OCI-LY1 (cell line): ENCODE measurements around the gene TCTN2.

ENCODE experiments used
- H2AFZ ChIP-seq: fragments of 200-600 bp; sonication (generic), shearing (Covaris generic); 2 replicates; pipeline ENCODE4 v1.6.0; 2014; ENCODE audit warnings: antibody characterized with exemption, mild to moderate bottlenecking, low read length
- H3F3A ChIP-seq: fragments of 200-600 bp; sonication (generic), shearing (Covaris generic); 2 replicates; pipeline ENCODE4 v1.6.0; 2014; ENCODE audit warnings: mild to moderate bottlenecking, antibody characterized with exemption, low read length, moderate library complexity; ENCODE audit not compliant: insufficient read depth
- H3K27ac ChIP-seq: fragments of 200-600 bp; sonication (generic); 2 replicates; pipeline ENCODE4 v1.5.1; 2014; ENCODE audit warnings: low read length, mixed run types, mild to moderate bottlenecking, low read depth; ENCODE audit not compliant: poor library complexity, severe bottlenecking
- H3K27me3 ChIP-seq: fragments of 200-600 bp; sonication (generic); 2 replicates; pipeline ENCODE4 v1.6.0; 2014; ENCODE audit warnings: antibody characterized with exemption, mild to moderate bottlenecking, low read length, moderate library complexity; ENCODE audit not compliant: insufficient read depth
- H3K36me3 ChIP-seq: fragments of 200-600 bp; sonication (generic); 2 replicates; pipeline ENCODE4 v1.6.1; 2014; ENCODE audit warnings: mild to moderate bottlenecking, antibody characterized with exemption, low read length, moderate library complexity, mixed read lengths; ENCODE audit not compliant: insufficient read depth
- H3K4me1 ChIP-seq: fragments of 200-600 bp; sonication (generic); 2 replicates; pipeline ENCODE4 v1.5.1; 2014; ENCODE audit warnings: mild to moderate bottlenecking, low read length, moderate library complexity; ENCODE audit not compliant: insufficient read depth, severe bottlenecking
- H3K4me2 ChIP-seq: fragments of 200-600 bp; sonication (generic), shearing (Covaris generic); 2 replicates; pipeline ENCODE4 v1.6.1; 2014; ENCODE audit warnings: low read length
- H3K4me3 ChIP-seq: fragments of 200-600 bp; sonication (generic); 2 replicates; pipeline ENCODE4 v1.5.1; 2014; ENCODE audit warnings: low read length, low read depth, mild to moderate bottlenecking, mixed read lengths; ENCODE audit not compliant: poor library complexity, severe bottlenecking
- H3K79me2 ChIP-seq: fragments of 200-600 bp; shearing (Covaris generic); 2 replicates; pipeline ENCODE4 v1.6.1; 2016; ENCODE audit warnings: mixed run types, low read length, mixed read lengths; ENCODE audit not compliant: insufficient read depth
- H3K9ac ChIP-seq: fragments of 200-600 bp; sonication (generic), shearing (Covaris generic); 2 replicates; pipeline ENCODE4 v1.6.1; 2014; ENCODE audit warnings: mild to moderate bottlenecking, low read length, mixed read lengths
- H3K9me2 ChIP-seq: fragments of 200-600 bp; sonication (generic), shearing (Covaris generic); 2 replicates; pipeline ENCODE4 v1.6.1; 2014; ENCODE audit warnings: low read depth, mild to moderate bottlenecking, low read length, mixed read lengths
- H3K9me3 ChIP-seq: fragments of 200-600 bp; shearing (Covaris generic); 2 replicates; pipeline ENCODE4 v1.6.1; 2014; ENCODE audit warnings: low read length, mixed read lengths
- H4K20me1 ChIP-seq: fragments of 200-600 bp; sonication (generic), shearing (Covaris generic); 2 replicates; pipeline ENCODE4 v1.6.0; 2016; ENCODE audit warnings: mild to moderate bottlenecking, low read length; ENCODE audit not compliant: insufficient read depth
- CTCF ChIP-seq: fragments of 200-600 bp; sonication (generic), shearing (Covaris generic); IDR thresholded peaks from 2 replicates; pipeline ENCODE4 v1.5.1; 2017; ENCODE audit warnings: mild to moderate bottlenecking, antibody characterized with exemption, low read length, moderate library complexity, mixed read lengths
- EZH2 ChIP-seq: fragments of 200-600 bp; sonication (generic), shearing (Covaris generic); IDR thresholded peaks from 2 replicates; pipeline ENCODE4 v1.8.0; 2017; ENCODE audit warnings: borderline replicate concordance, mixed run types, mild to moderate bottlenecking, antibody characterized with exemption, low read length, moderate library complexity, mixed read lengths

The TCTN2 gene

GRCh38 chr12:123675436-123675835, 4.5 kb downstream of the TCTN2 start:
- Histone ChIP-seq H4K20me1 (no peaks in the 10 kb centered on the region), H3K4me2 (no peak overlapping the region), H3K27ac (no peak overlapping the region), H2AFZ (no peak overlapping the region), H3F3A (no peaks in the 10 kb centered on the region; the same call in 1 of the 2 replicates), H3K9me3 (no peaks in the 10 kb centered on the region), H3K4me1 (peaks cover 13% of the 10 kb centered on the region), H3K9ac (no peak overlapping the region), H3K27me3 (no peaks in the 10 kb centered on the region), H3K79me2 (no peaks in the 10 kb centered on the region), H3K36me3 (0 out of 2 replicates have a peak, but pooled peaks cover 3% of the 10 kb centered on the region), H3K9me2 (no peaks in the 10 kb centered on the region), H3K4me3 (no peak overlapping the region)
- TF ChIP-seq EZH2 (no peak), CTCF (no peak)

GRCh38 chr12:123676616-123677320, 5.9 kb downstream of the TCTN2 start:
- Histone ChIP-seq H3K36me3 (0 out of 2 replicates have a peak, but pooled peaks cover 3% of the 10 kb centered on the region), H2AFZ (no peak overlapping the region), H4K20me1 (no peaks in the 10 kb centered on the region), H3K4me1 (peaks cover 2% of the 10 kb centered on the region), H3K27ac (no peak overlapping the region), H3K27me3 (no peaks in the 10 kb centered on the region), H3K9ac (no peak overlapping the region), H3K4me3 (no peak overlapping the region), H3K9me3 (no peaks in the 10 kb centered on the region), H3K4me2 (no peak overlapping the region), H3K9me2 (no peaks in the 10 kb centered on the region), H3F3A (no peaks in the 10 kb centered on the region; the same call in 1 of the 2 replicates), H3K79me2 (no peaks in the 10 kb centered on the region)
- TF ChIP-seq CTCF (no peak), EZH2 (no peak)

GRCh38 chr12:123678981-123679380, 8.1 kb downstream of the TCTN2 start:
- H3K4me1 ChIP-seq = no peaks in the 10 kb centered on the region
- TF ChIP-seq CTCF (no peak), EZH2 (no peak)
- no peaks in the 10 kb centered on the region for H3K79me2 ChIP-seq
- H3F3A ChIP-seq = no peaks in the 10 kb centered on the region
- no peaks in the 10 kb centered on the region for H3K27me3 ChIP-seq
- H3K9me3 ChIP-seq = no peaks in the 10 kb centered on the region
- H3K36me3 ChIP-seq = 0 out of 2 replicates have a peak, but pooled peaks cover 6% of the 10 kb centered on the region
- no peak overlapping the region for H3K27ac ChIP-seq
- H3K4me3 ChIP-seq = no peak overlapping the region
- no peaks in the 10 kb centered on the region for H3K9me2 ChIP-seq
- no peak overlapping the region for H3K9ac ChIP-seq
- no peak overlapping the region for H2AFZ ChIP-seq
- no peaks in the 10 kb centered on the region for H4K20me1 ChIP-seq
- H3K4me2 ChIP-seq = no peak overlapping the region
